Fibroblast of lung (primary cell): ENCODE results near the gene HSPA2. TPM values are rescaled to one million over a fixed set of nuclear protein-coding genes. Genes with fewer than 3 reads are reported as not detected.

Experiments
- DNase-seq, 2 donors: peaks; one replicate each; pipeline versions ENCODE4 v3.0.0 to v3.0.0-alpha.2; 2010; ENCODE audit warnings: low read depth in 2 of 2
- H2AFZ ChIP-seq: 2 replicates; pipeline ENCODE4 v1.5.1; 2012; ENCODE audit warnings: low read length, control low read depth, inconsistent platforms
- H3K27ac ChIP-seq: 2 replicates; pipeline ENCODE4 v1.5.1; 2011; ENCODE audit warnings: low read length, control low read depth; ENCODE audit not compliant: insufficient read depth
- H3K27me3 ChIP-seq: 2 replicates; pipeline ENCODE4 v1.5.1; 2011; ENCODE audit warnings: mild to moderate bottlenecking, low read length; ENCODE audit not compliant: control insufficient read depth, insufficient read depth
- H3K36me3 ChIP-seq: 2 replicates; pipeline ENCODE4 v1.5.1; 2011; ENCODE audit warnings: low read length; ENCODE audit not compliant: control insufficient read depth, insufficient read depth
- H3K4me1 ChIP-seq: 2 replicates; pipeline ENCODE4 v1.5.1; 2011; ENCODE audit warnings: low read length; ENCODE audit not compliant: control insufficient read depth, insufficient read depth; ENCODE audit errors: extremely low read depth
- H3K4me2 ChIP-seq: 2 replicates; pipeline ENCODE4 v1.5.1; 2011; ENCODE audit warnings: low read length, control low read depth; ENCODE audit not compliant: insufficient read depth; ENCODE audit errors: extremely low read depth
- H3K4me3 ChIP-seq, 4 experiments: fragments of 200-600 bp in 1 of 4; sonication (generic) in 1 of 4; replicated peaks in 1 of 4; 2 replicates each; pipeline ENCODE4 v1.5.1; 2011 to 2016; ENCODE audit warnings: low read length in 4 of 4, low read depth in 3 of 4, mild to moderate bottlenecking in 3 of 4, control low read depth in 2 of 4, inconsistent platforms in 1 of 4, mixed read lengths in 1 of 4; ENCODE audit not compliant: insufficient read depth in 1 of 4; ENCODE audit errors: control extremely low read depth in 1 of 4
- H3K79me2 ChIP-seq: 2 replicates; pipeline ENCODE4 v1.5.1; 2012; ENCODE audit warnings: mild to moderate bottlenecking, low read length, inconsistent platforms; ENCODE audit not compliant: control insufficient read depth, insufficient read depth
- H3K9ac ChIP-seq: 2 replicates; pipeline ENCODE4 v1.5.1; 2011; ENCODE audit warnings: mild to moderate bottlenecking, low read length, control low read depth; ENCODE audit not compliant: insufficient read depth
- H3K9me3 ChIP-seq: 2 replicates; pipeline ENCODE4 v1.5.1; 2012; ENCODE audit warnings: low read depth, low read length; ENCODE audit not compliant: control insufficient read depth, insufficient read depth
- H4K20me1 ChIP-seq: 2 replicates; pipeline ENCODE4 v1.5.1; 2011; ENCODE audit warnings: low read length; ENCODE audit not compliant: control insufficient read depth, insufficient read depth; ENCODE audit errors: extremely low read depth
- EZH2 ChIP-seq: IDR thresholded peaks from 2 replicates; pipeline ENCODE4 v1.5.1; 2012; ENCODE audit warnings: low read length, control low read depth, mild to moderate bottlenecking; ENCODE audit errors: missing control alignments
- polyA plus RNA-seq, 2 donors: library from polyadenylated mRNA; depleted of rRNA in 1 of 2; stranded (reverse) in 1 of 2; unstranded in 1 of 2; fragments of >200 nt; gene quantifications; 2 replicates each; pipeline ENCODE4 v1.2.1, GENCODE V29; 2011 to 2012; ENCODE audit warnings: missing spikeins in 1 of 2
- total RNA-seq: library from RNA; depleted of rRNA; stranded (reverse); fragments of >200 nt; gene quantifications from 2 replicates; pipeline ENCODE4 v1.2.1, GENCODE V29; 2014
- TF ChIP-seq, protein P1 (sequence below), 2 donors: IDR thresholded peaks in 1 of 2; conservative IDR thresholded peaks in 1 of 2; 1 replicate in 1 of 2; 2 replicates in 1 of 2; pipeline ENCODE4 v1.5.1; 2011 to 2012; ENCODE audit warnings: low read length in 2 of 2, control low read depth in 1 of 2, inconsistent platforms in 1 of 2, low read depth in 1 of 2, mild to moderate bottlenecking in 1 of 2

HSPA2 gene
- total and polyA plus RNA-seq, 2 donors (not counting 1 experiment from before 2014, with no cell fraction given) = 9.9 to 50.0 TPM

DNA sequence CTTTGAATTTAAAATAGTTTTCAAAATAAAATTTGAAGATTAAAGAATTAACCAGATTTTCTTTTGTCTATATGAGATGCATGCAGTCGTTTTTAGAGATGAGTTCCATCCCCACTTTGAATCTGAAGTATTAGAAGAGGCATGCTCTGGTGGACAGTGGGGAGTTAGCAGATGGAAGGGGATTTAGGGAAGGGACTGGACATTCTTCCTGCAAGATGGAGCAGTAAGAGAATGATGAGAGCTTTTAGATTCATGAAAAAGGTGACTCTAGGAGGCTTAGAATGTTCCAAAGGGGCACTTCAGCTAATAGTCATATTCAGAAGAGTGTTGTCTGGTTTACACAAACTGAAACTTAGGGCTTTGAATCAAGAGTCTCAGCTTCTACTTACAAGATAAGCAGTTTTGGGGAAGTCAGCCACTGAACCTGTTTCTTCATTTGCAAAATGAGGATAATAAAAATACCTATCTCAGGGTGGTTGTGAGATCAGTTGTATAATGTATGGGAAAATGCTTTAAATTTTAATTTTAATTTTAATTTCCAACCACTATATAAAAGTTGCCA, 32.2 kb upstream of the HSPA2 start:
- no peak for TF ChIP-seq EZH2
- TF ChIP-seq, protein P1, sequence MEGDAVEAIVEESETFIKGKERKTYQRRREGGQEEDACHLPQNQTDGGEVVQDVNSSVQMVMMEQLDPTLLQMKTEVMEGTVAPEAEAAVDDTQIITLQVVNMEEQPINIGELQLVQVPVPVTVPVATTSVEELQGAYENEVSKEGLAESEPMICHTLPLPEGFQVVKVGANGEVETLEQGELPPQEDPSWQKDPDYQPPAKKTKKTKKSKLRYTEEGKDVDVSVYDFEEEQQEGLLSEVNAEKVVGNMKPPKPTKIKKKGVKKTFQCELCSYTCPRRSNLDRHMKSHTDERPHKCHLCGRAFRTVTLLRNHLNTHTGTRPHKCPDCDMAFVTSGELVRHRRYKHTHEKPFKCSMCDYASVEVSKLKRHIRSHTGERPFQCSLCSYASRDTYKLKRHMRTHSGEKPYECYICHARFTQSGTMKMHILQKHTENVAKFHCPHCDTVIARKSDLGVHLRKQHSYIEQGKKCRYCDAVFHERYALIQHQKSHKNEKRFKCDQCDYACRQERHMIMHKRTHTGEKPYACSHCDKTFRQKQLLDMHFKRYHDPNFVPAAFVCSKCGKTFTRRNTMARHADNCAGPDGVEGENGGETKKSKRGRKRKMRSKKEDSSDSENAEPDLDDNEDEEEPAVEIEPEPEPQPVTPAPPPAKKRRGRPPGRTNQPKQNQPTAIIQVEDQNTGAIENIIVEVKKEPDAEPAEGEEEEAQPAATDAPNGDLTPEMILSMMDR (conservative IDR thresholded peaks at IDR 0.05 in 1 of 2, IDR thresholded peaks at IDR 0.05 in 1 of 2; ENCODE audit: low read depth in 1 of 2, low read length in 2 of 2) = no peak
- Histone ChIP-seq H3K4me3 (peak overlapping the region in 1 of 4 experiments; percentile 25), H2AFZ (no peak overlapping the region), H3K27me3 (no peaks in the 10 kb centered on the region), H3K36me3 (no peaks in the 10 kb centered on the region), H3K4me2 (peak overlapping the region; percentile 75), H3K9ac (no peak overlapping the region), H3K79me2 (peaks cover 81% of the 10 kb centered on the region), H3K9me3 (no peaks in the 10 kb centered on the region), H4K20me1 (peaks cover 14% of the 10 kb centered on the region), H3K4me1 (peaks cover 7% of the 10 kb centered on the region), H3K27ac (no peak overlapping the region)
- DNase-seq = no peak

DNA sequence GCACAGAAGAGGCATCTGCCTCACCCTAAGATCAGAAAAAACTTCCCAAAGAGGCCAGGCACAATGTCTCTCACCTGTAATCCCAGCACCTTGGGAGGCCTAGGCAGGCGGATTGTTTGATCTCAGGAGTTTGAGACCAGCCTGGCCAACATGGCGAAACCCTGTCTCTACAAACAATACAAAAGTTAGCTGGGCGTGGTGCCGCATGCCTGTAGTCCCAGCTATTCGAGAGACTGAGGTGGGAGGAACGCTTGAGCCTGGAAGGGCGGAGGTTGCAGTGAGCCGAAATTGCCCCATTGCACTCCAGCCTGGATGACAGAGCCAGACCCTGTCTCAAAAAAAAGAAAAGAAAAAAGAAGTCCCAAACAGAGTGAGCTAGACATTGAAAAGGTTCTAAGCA, 31.5 kb upstream of the HSPA2 start:
- peaks cover 7% of the 10 kb centered on the region for H3K4me1 ChIP-seq
- no peak overlapping the region for H3K4me3 ChIP-seq
- H2AFZ ChIP-seq = no peak overlapping the region
- peaks cover 14% of the 10 kb centered on the region for H4K20me1 ChIP-seq
- no peak overlapping the region for H3K27ac ChIP-seq
- H3K27me3 ChIP-seq = no peaks in the 10 kb centered on the region
- no peaks in the 10 kb centered on the region for H3K9me3 ChIP-seq
- peaks cover 87% of the 10 kb centered on the region for H3K79me2 ChIP-seq
- no peak overlapping the region for H3K4me2 ChIP-seq
- TF ChIP-seq EZH2 = no peak
- TF ChIP-seq, protein P1 (conservative IDR thresholded peaks at IDR 0.05 in 1 of 2, IDR thresholded peaks at IDR 0.05 in 1 of 2; ENCODE audit: low read depth in 1 of 2, low read length in 2 of 2) = no peak
- no peak overlapping the region for H3K9ac ChIP-seq
- H3K36me3 ChIP-seq = no peaks in the 10 kb centered on the region
- no peak for DNase-seq

DNA sequence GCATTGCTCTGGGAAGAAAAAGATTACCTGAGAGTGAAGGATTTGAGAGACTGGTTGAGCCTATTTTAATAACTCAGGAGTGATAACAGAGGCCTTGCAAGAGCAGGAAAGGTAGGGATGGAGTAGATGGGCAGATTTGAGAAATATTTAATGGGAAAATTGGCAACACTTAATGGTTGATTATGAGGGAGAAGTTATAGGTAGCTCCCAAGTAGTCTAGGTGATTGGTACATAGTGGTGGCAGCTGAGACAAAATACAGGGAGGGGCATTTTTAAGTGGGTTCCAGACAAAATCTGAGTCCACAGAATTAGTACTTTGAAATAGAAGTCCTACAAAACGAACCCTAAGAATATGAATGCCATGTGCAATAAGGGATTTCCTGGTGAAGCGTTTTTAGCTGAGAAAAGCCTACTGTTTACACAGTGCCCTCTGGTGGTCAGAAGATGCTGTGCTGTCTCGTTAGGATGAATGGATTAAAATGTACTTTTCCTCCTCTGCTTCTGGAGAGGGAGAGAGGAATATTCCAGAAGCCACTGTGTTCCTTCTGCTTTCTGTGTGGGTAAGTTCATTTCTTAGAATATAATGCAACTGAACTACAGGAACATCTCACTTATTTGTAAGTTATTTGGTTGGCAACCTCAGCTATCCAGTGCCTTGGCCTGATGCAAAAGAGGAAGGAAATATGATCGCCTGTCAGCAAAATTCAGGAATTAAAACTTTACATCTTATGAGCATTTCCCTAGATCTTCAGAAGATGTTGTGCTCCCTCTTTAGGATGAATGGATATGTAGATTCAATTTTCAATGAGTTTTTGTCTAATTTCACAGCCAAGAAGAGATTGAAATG, 29.5 kb upstream of the HSPA2 start:
- no peak overlapping the region for H3K4me2 ChIP-seq
- TF ChIP-seq, protein P1 (conservative IDR thresholded peaks at IDR 0.05 in 1 of 2, IDR thresholded peaks at IDR 0.05 in 1 of 2; ENCODE audit: low read depth in 1 of 2, low read length in 2 of 2) = peak; percentile 78 to 93
- no peak for TF ChIP-seq EZH2

More for the DNA sequence above, 29.5 kb upstream of the HSPA2 start:
- H3K4me1 ChIP-seq = peaks cover 7% of the 10 kb centered on the region
- no peak overlapping the region for H3K4me3 ChIP-seq
- H4K20me1 ChIP-seq = peaks cover 11% of the 10 kb centered on the region
- H3K27ac ChIP-seq = no peak overlapping the region
- peak; percentile 51 to 79 for DNase-seq
- H3K9me3 ChIP-seq = no peaks in the 10 kb centered on the region
- H3K9ac ChIP-seq = no peak overlapping the region
- peaks cover 94% of the 10 kb centered on the region for H3K79me2 ChIP-seq
- no peak overlapping the region for H2AFZ ChIP-seq
- H3K36me3 ChIP-seq = no peaks in the 10 kb centered on the region
- H3K27me3 ChIP-seq = no peaks in the 10 kb centered on the region
